H1 (cell line): ENCODE data around the gene WDR91. TPM values are rescaled to one million over a fixed set of nuclear protein-coding genes. Genes with fewer than 3 reads are reported as not detected.

Experiments
- CTCF ChIA-PET: fragments of 300-600 bp; sonication (Branson Sonifier 250); formaldehyde crosslinking; loops from one replicate; lab custom pipeline; 2021; ENCODE audit not compliant: partially characterized antibody; lab: Charles Lee
- POLR2A ChIA-PET: fragments of 300-600 bp; sonication (Branson Sonifier 250); formaldehyde crosslinking; loops from one replicate; lab custom pipeline; 2021; ENCODE audit warnings: inconsistent platforms; ENCODE audit not compliant: partially characterized antibody; lab: Charles Lee
- DNase-seq, 2 experiments: peaks; one replicate each; pipeline versions ENCODE4 v3.0.0 to v3.0.0-alpha.2; 2010 to 2022; ENCODE audit warnings: low spot score in 2 of 2, low read depth in 1 of 2, mixed read lengths in 1 of 2
- FAIRE-seq: peaks from 2 replicates; lab custom pipeline; 2011; peaks lifted over from hg19 to GRCh38; lab: Jason Lieb, UNC
- H2AFZ ChIP-seq: 2 replicates; pipeline ENCODE4 v1.8.1; 2012; ENCODE audit warnings: low read length, inconsistent platforms
- H2AK5ac ChIP-seq: 2 replicates; pipeline ENCODE4 v1.6.1; 2013; ENCODE audit warnings: low read depth, low read length
- H2BK120ac ChIP-seq: replicated peaks from 2 replicates; pipeline ENCODE3; 2013; ENCODE audit warnings: low read depth, low read length, inconsistent platforms
- H2BK12ac ChIP-seq: 2 replicates; pipeline ENCODE4 v1.6.1; 2013; ENCODE audit warnings: low read depth, low read length
- H2BK15ac ChIP-seq: 2 replicates; pipeline ENCODE4 v1.6.1; 2013; ENCODE audit warnings: low read length
- H2BK20ac ChIP-seq: 2 replicates; pipeline ENCODE4 v1.6.1; 2013; ENCODE audit warnings: low read length
- H2BK5ac ChIP-seq: 2 replicates; pipeline ENCODE4 v1.6.1; 2013; ENCODE audit warnings: low read depth, low read length
- H3K14ac ChIP-seq: 2 replicates; pipeline ENCODE4 v1.6.1; 2013; ENCODE audit warnings: inconsistent platforms; ENCODE audit not compliant: insufficient read length
- H3K18ac ChIP-seq: 2 replicates; pipeline ENCODE4 v1.6.1; 2013; ENCODE audit warnings: low read length; ENCODE audit errors: extremely low read depth
- H3K23ac ChIP-seq: 2 replicates; pipeline ENCODE4 v1.6.1; 2013; ENCODE audit warnings: inconsistent platforms; ENCODE audit not compliant: insufficient read length
- H3K23me2 ChIP-seq: 2 replicates; pipeline ENCODE4 v1.6.1; 2013; ENCODE audit warnings: low read depth, low read length
- H3K27ac ChIP-seq: 2 replicates; pipeline ENCODE4 v1.6.1; 2011; ENCODE audit warnings: low read depth, low read length, inconsistent platforms
- H3K27me3 ChIP-seq, 4 experiments: replicated peaks in 1 of 4; 1 replicate in 1 of 4; 2 replicates in 3 of 4; pipeline versions ENCODE4 v1.6.1 to v1.8.1; 2011 to 2013; ENCODE audit warnings: low read length in 3 of 4, mild to moderate bottlenecking in 3 of 4, inconsistent platforms in 2 of 4, mixed read lengths in 2 of 4, moderate library complexity in 1 of 4; ENCODE audit not compliant: control insufficient read depth in 3 of 4, insufficient read depth in 3 of 4; ENCODE audit errors: extremely low read depth in 1 of 4
- H3K36me3 ChIP-seq, 4 experiments: 2 replicates each; pipeline versions ENCODE4 v1.6.1 to v1.8.1; 2011 to 2013; ENCODE audit warnings: mild to moderate bottlenecking in 4 of 4, low read length in 3 of 4, moderate library complexity in 2 of 4, control low read depth in 1 of 4, inconsistent platforms in 1 of 4; ENCODE audit not compliant: insufficient read depth in 4 of 4, control insufficient read depth in 2 of 4
- H3K4ac ChIP-seq: replicated peaks from 2 replicates; pipeline ENCODE3; 2013; ENCODE audit warnings: low read length, low read depth, mixed read lengths, inconsistent platforms; ENCODE audit not compliant: insufficient read length
- H3K4me1 ChIP-seq, 4 experiments: replicated peaks in 1 of 4; 1 replicate in 1 of 4; 2 replicates in 3 of 4; pipeline versions ENCODE4 v1.6.1 to v1.8.1; 2011 to 2013; ENCODE audit warnings: low read length in 3 of 4, inconsistent platforms in 2 of 4, mixed read lengths in 1 of 4; ENCODE audit not compliant: insufficient read depth in 4 of 4, control insufficient read depth in 3 of 4
- H3K4me2 ChIP-seq, 2 experiments: 2 replicates each; pipeline versions ENCODE4 v1.6.1 to v1.8.1; 2011 to 2013; ENCODE audit warnings: low read depth in 2 of 2, low read length in 2 of 2, control low read depth in 1 of 2, inconsistent platforms in 1 of 2, mild to moderate bottlenecking in 1 of 2; ENCODE audit not compliant: insufficient read depth in 1 of 2
- H3K4me3 ChIP-seq, 4 experiments: fragments of 200-600, 300-600 bp in 1 of 4; sonication (generic), shearing (Covaris generic), sonication (Bioruptor Twin) in 1 of 4; 2 replicates each; pipeline versions ENCODE4 v1.5.1 to v1.8.1; 2011 to 2016; ENCODE audit warnings: low read length in 4 of 4, low read depth in 3 of 4, control low read depth in 2 of 4, inconsistent platforms in 2 of 4, mild to moderate bottlenecking in 2 of 4, mixed read lengths in 1 of 4, moderate library complexity in 1 of 4; ENCODE audit not compliant: insufficient read depth in 2 of 4; ENCODE audit errors: extremely low read depth in 1 of 4
- H3K56ac ChIP-seq: replicated peaks from 2 replicates; pipeline ENCODE3; 2013; ENCODE audit warnings: low read depth, mild to moderate bottlenecking, mixed read lengths, low read length, inconsistent platforms; ENCODE audit not compliant: insufficient read length
- H3K79me1 ChIP-seq: 2 replicates; pipeline ENCODE4 v1.6.1; 2013; ENCODE audit warnings: low read depth, low read length, control low read depth
- H3K79me2 ChIP-seq, 2 experiments: 2 replicates each; pipeline versions ENCODE4 v1.6.1 to v1.8.1; 2012 to 2013; ENCODE audit warnings: low read length in 2 of 2, mild to moderate bottlenecking in 2 of 2, inconsistent platforms in 1 of 2; ENCODE audit not compliant: insufficient read depth in 2 of 2, control insufficient read depth in 1 of 2
- H3K9ac ChIP-seq, 4 experiments: replicated peaks in 1 of 4; 1 replicate in 1 of 4; 2 replicates in 3 of 4; pipeline versions ENCODE4 v1.6.1 to v1.8.1; 2011 to 2013; ENCODE audit warnings: low read depth in 3 of 4, low read length in 3 of 4, control low read depth in 2 of 4, mild to moderate bottlenecking in 2 of 4, moderate library complexity in 2 of 4, inconsistent platforms in 1 of 4; ENCODE audit errors: extremely low read depth in 1 of 4
- H3K9me3 ChIP-seq, 2 experiments: 2 replicates each; pipeline versions ENCODE4 v1.6.1 to v1.8.1; 2012 to 2013; ENCODE audit warnings: mild to moderate bottlenecking in 2 of 2, moderate library complexity in 2 of 2, control low read depth in 1 of 2, inconsistent platforms in 1 of 2, low read depth in 1 of 2, low read length in 1 of 2, mixed read lengths in 1 of 2; ENCODE audit not compliant: insufficient read depth in 2 of 2
- H4K20me1 ChIP-seq, 2 experiments: replicated peaks in 1 of 2; 2 replicates each; pipeline versions ENCODE3 to v1.8.1; 2011 to 2013; ENCODE audit warnings: inconsistent platforms in 2 of 2, low read length in 2 of 2, mild to moderate bottlenecking in 1 of 2; ENCODE audit not compliant: insufficient read depth in 2 of 2, control insufficient read depth in 1 of 2
- H4K5ac ChIP-seq: 2 replicates; pipeline ENCODE4 v1.6.1; 2013; ENCODE audit warnings: low read length, low read depth, mixed read lengths, inconsistent platforms; ENCODE audit not compliant: insufficient read length
- H4K8ac ChIP-seq: 2 replicates; pipeline ENCODE4 v1.8.0; 2013; ENCODE audit warnings: mild to moderate bottlenecking, moderate library complexity, low read length, inconsistent platforms; ENCODE audit not compliant: insufficient read depth; ENCODE audit errors: extremely low read depth
- H4K91ac ChIP-seq: replicated peaks from 2 replicates; pipeline ENCODE3; 2013; ENCODE audit warnings: low read length, mixed read lengths, inconsistent platforms; ENCODE audit not compliant: insufficient read length
- BACH1 ChIP-seq: IDR thresholded peaks from 2 replicates; pipeline ENCODE4 v1.6.1; 2012; ENCODE audit warnings: low read length, improper control_type of control experiment
- EGR1 ChIP-seq: IDR thresholded peaks from 2 replicates; pipeline ENCODE4 v1.6.1; 2011; ENCODE audit warnings: low read depth, low read length, borderline replicate concordance
- FOSL1 ChIP-seq: IDR thresholded peaks from 2 replicates; pipeline ENCODE4 v1.6.1; 2011; ENCODE audit warnings: mild to moderate bottlenecking, low read depth, low read length, moderate library complexity; ENCODE audit not compliant: insufficient read depth
- KDM1A ChIP-seq: fragments of 200-600, 300-600 bp; sonication (generic); IDR thresholded peaks from 2 replicates; pipeline ENCODE4 v1.7.1; 2016; ENCODE audit warnings: mild to moderate bottlenecking, low read length, borderline replicate concordance
- SIN3A ChIP-seq, 2 experiments: IDR thresholded peaks in 1 of 2; conservative IDR thresholded peaks in 1 of 2; 2 replicates each; pipeline ENCODE4 v1.6.1; 2011 to 2012; ENCODE audit warnings: low read length in 2 of 2, improper control_type of control experiment in 1 of 2, low read depth in 1 of 2, mild to moderate bottlenecking in 1 of 2
- WGBS, 2 experiments: shearing (Covaris generic) in 1 of 2; methylation state at CpG; one replicate each; pipeline versions ENCODE4 v1.1.6 to v1.1.7; 2013 to 2015; ENCODE audit warnings: low lambda C conversion rate in 2 of 2, mixed read lengths in 2 of 2, inconsistent platforms in 1 of 2, low coverage in 1 of 2, missing lambda C conversion rate in 1 of 2; ENCODE audit not compliant: insufficient replicate concordance in 2 of 2, insufficient coverage in 1 of 2, insufficient read length in 1 of 2; ENCODE audit errors: extremely low coverage in 1 of 2, missing lambda C conversion rate in 1 of 2; 5-methylcytosine and 5-hydroxymethylcytosine counted together
- polyA plus RNA-seq, 7 experiments: library from polyadenylated mRNA; depleted of rRNA in 3 of 7; stranded (reverse) in 5 of 7; unstranded in 2 of 7; fragments of >200 nt in 5 of 7; fragments of 200-250 nt in 2 of 7; gene quantifications; 1 replicate in 5 of 7; 2 replicates in 1 of 7; 4 replicates in 1 of 7; pipeline versions ENCODE4 v1.2.1 to v1.2.3, GENCODE V29; 2011 to 2013; ENCODE audit warnings: missing spikeins in 2 of 7, mixed read lengths in 2 of 7
- total RNA-seq: library from RNA; stranded (reverse); fragmentation: NEBNext Ultra II Directional; extraction: Animal tissue kit (Norgen Biotek cat#: 25700); gene quantifications from 2 replicates; pipeline ENCODE4 v1.2.1, GENCODE V29; 2021
- TF ChIP-seq, protein P1 (sequence below): IDR thresholded peaks from 2 replicates; pipeline ENCODE4 v1.6.1; 2012; ENCODE audit warnings: inconsistent platforms

Gene WDR91
- total and polyA plus RNA-seq, 2 of the 8 experiments (the other 6 are each of a cell fraction or from before 2014, with no cell fraction given): 8.2 to 14.7 TPM

GRCh38 chr7:135180122-135180521 lies 31.2 kb downstream of the WDR91 start:
- no peak overlapping the region for H2AK5ac ChIP-seq
- no peak overlapping the region for H3K14ac ChIP-seq
- no peak overlapping the region for H4K8ac ChIP-seq
- H3K4me1 ChIP-seq: peaks cover 0 to 3% (median 2%) of the 10 kb centered on the region in 4 experiments; a peak in 3 of 7 replicates
- peaks cover 22 to 35% of the 10 kb centered on the region in 2 experiments for H3K9me3 ChIP-seq
- no peak overlapping the region for H2BK15ac ChIP-seq
- no peak overlapping the region for H3K4me3 ChIP-seq
- no peak overlapping the region for H2BK120ac ChIP-seq
- H2BK20ac ChIP-seq: no peak overlapping the region
- H3K79me1 ChIP-seq: no peaks in the 10 kb centered on the region
- H3K4me2 ChIP-seq: no peak overlapping the region
- H2BK12ac ChIP-seq: no peak overlapping the region
- H4K5ac ChIP-seq: no peak overlapping the region
- CTCF ChIA-PET: interaction anchor here (0.8 to 2.1 kb wide), 4 partner anchors 9 to 193 kb away, joined by 3 to 5 read pairs (median 4); partner anchors contain the start of genes AGBL3 and STRA8
- no peak overlapping the region for H3K9ac ChIP-seq
- H3K23ac ChIP-seq: no peak overlapping the region
- H2AFZ ChIP-seq: no peak overlapping the region
- H3K79me2 ChIP-seq: no peaks in the 10 kb centered on the region
- H4K91ac ChIP-seq: no peak overlapping the region
- WGBS, 2 experiments: 96% methylated on average over 5 of the region's 5 CpGs; no CpG with 5 or more reads in 1 of the 2 experiments
- no peak overlapping the region for H3K56ac ChIP-seq
- H3K23me2 ChIP-seq: no peaks in the 10 kb centered on the region
- DNase-seq: no peak
- H3K27me3 ChIP-seq: no peaks in the 10 kb centered on the region
- H3K36me3 ChIP-seq: peaks cover 0 to 13% (median 1%) of the 10 kb centered on the region in 4 experiments; a peak in 4 of 8 replicates
- H2BK5ac ChIP-seq: no peak overlapping the region
- H3K27ac ChIP-seq: no peak overlapping the region
- TF ChIP-seq, protein P1, sequence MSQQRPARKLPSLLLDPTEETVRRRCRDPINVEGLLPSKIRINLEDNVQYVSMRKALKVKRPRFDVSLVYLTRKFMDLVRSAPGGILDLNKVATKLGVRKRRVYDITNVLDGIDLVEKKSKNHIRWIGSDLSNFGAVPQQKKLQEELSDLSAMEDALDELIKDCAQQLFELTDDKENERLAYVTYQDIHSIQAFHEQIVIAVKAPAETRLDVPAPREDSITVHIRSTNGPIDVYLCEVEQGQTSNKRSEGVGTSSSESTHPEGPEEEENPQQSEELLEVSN: no peak
- TF ChIP-seq EGR1 (no peak), BACH1 (no peak), SIN3A (conservative IDR thresholded peaks at IDR 0.05 in 1 of 2, IDR thresholded peaks at IDR 0.05 in 1 of 2; ENCODE audit: low read depth in 1 of 2, low read length in 2 of 2) (no peak), KDM1A (no peak), FOSL1 (no peak)
- TF ChIP-seq, all 59 proteins: peak for 0
- Histone ChIP-seq H3K18ac (no peak overlapping the region), H4K20me1 (no peaks in the 10 kb centered on the region), H3K4ac (no peak overlapping the region)
- POLR2A ChIA-PET: interaction anchor here (2.2 to 4.3 kb wide), 2 partner anchors 9 to 16 kb away, joined by 7 to 20 read pairs; partner anchors contain the start of gene CYREN
- FAIRE-seq: no peak
